IMR-90 (cell line): ENCODE data around the gene CERS4. TPM values are rescaled to one million over a fixed set of nuclear protein-coding genes. Genes with fewer than 3 reads are reported as not detected.

Experiments used
- ATAC-seq: fragments of 200-7000 bp; cut with Tn5 transposase; 2 replicates; pipeline ENCODE4 v1.9.1; 2020; ENCODE audit warnings: low read depth, mild to moderate bottlenecking, moderate library complexity
- BruUV-seq: library from RNA; stranded (reverse); fragments of 400-500 nt; replicated peaks from 2 replicates; lab custom pipeline; 2021; lab: Mats Ljungman, UMichigan
- CTCF ChIA-PET: fragments of 300-600 bp; formaldehyde crosslinking; extraction: SDS; loops from one replicate; lab custom pipeline; 2021; ENCODE audit warnings: antibody characterized with exemption; lab: Yijun Ruan, JAX
- POLR2A ChIA-PET: fragments of 300-600 bp; sonication (Branson Sonifier 250); formaldehyde crosslinking; loops from one replicate; lab custom pipeline; 2022; ENCODE audit warnings: antibody characterized with exemption; ENCODE audit not compliant: unreplicated experiment; lab: Charles Lee
- DNase-seq: peaks from one replicate; pipeline ENCODE4 v3.0.0; 2013
- H2AFZ ChIP-seq: replicated peaks from 2 replicates; pipeline ENCODE3; 2013; ENCODE audit warnings: low read length, mild to moderate bottlenecking; ENCODE audit not compliant: poor library complexity
- H2AK5ac ChIP-seq: 2 replicates; pipeline ENCODE4 v1.6.1; 2013; ENCODE audit warnings: low read depth, low read length, inconsistent platforms
- H2AK9ac ChIP-seq: replicated peaks from 2 replicates; pipeline ENCODE3; 2013; ENCODE audit warnings: mild to moderate bottlenecking, low read depth, low read length, moderate library complexity; ENCODE audit not compliant: poor library complexity
- H2BK120ac ChIP-seq: 2 replicates; pipeline ENCODE4 v1.6.1; 2013; ENCODE audit warnings: low read depth, low read length, inconsistent platforms
- H2BK15ac ChIP-seq: 3 replicates; pipeline ENCODE4 v1.6.1; 2013; ENCODE audit warnings: low read depth, low read length, inconsistent platforms
- H2BK20ac ChIP-seq: 2 replicates; pipeline ENCODE4 v1.6.1; 2013; ENCODE audit warnings: low read depth, mild to moderate bottlenecking, inconsistent platforms, low read length, moderate library complexity
- H2BK5ac ChIP-seq: 2 replicates; pipeline ENCODE4 v1.6.1; 2013; ENCODE audit warnings: mild to moderate bottlenecking, low read depth, low read length, inconsistent platforms; ENCODE audit not compliant: poor library complexity, severe bottlenecking
- H3K14ac ChIP-seq: replicated peaks from 2 replicates; pipeline ENCODE4 v1.6.1; 2013; ENCODE audit warnings: low read depth, low read length, inconsistent platforms
- H3K18ac ChIP-seq: 2 replicates; pipeline ENCODE4 v1.6.1; 2013; ENCODE audit warnings: low read depth, low read length, control low read depth
- H3K23ac ChIP-seq: 2 replicates; pipeline ENCODE4 v1.6.1; 2013; ENCODE audit warnings: low read depth, low read length, inconsistent platforms
- H3K27ac ChIP-seq: 2 replicates; pipeline ENCODE4 v1.5.1; 2013; ENCODE audit warnings: mild to moderate bottlenecking, control low read depth, low read length; ENCODE audit not compliant: insufficient read depth
- H3K27me3 ChIP-seq: 2 replicates; pipeline ENCODE4 v1.6.1; 2013; ENCODE audit warnings: low read length; ENCODE audit not compliant: control insufficient read depth, insufficient read depth
- H3K36me3 ChIP-seq: 2 replicates; pipeline ENCODE4 v1.6.1; 2013; ENCODE audit warnings: low read length, mixed read lengths; ENCODE audit not compliant: control insufficient read depth, insufficient read depth
- H3K4ac ChIP-seq: 2 replicates; pipeline ENCODE4 v1.6.1; 2013; ENCODE audit warnings: low read depth, low read length, inconsistent platforms
- H3K4me1 ChIP-seq: 2 replicates; pipeline ENCODE4 v1.6.1; 2013; ENCODE audit warnings: low read length, mixed read lengths; ENCODE audit not compliant: control insufficient read depth, insufficient read depth
- H3K4me2 ChIP-seq: 2 replicates; pipeline ENCODE4 v1.6.1; 2013; ENCODE audit warnings: low read depth, mild to moderate bottlenecking, control low read depth, low read length, moderate library complexity
- H3K4me3 ChIP-seq: 2 replicates; pipeline ENCODE4 v1.5.1; 2013; ENCODE audit warnings: low read depth, mild to moderate bottlenecking, control low read depth, low read length, moderate library complexity; ENCODE audit not compliant: insufficient read depth
- H3K56ac ChIP-seq: 2 replicates; pipeline ENCODE4 v1.6.1; 2013; ENCODE audit warnings: low read length, inconsistent platforms; ENCODE audit not compliant: insufficient read depth; ENCODE audit errors: extremely low read depth
- H3K79me1 ChIP-seq, 2 experiments: 2 replicates each; pipeline ENCODE4 v1.6.1; 2013; ENCODE audit warnings: low read length in 2 of 2, inconsistent platforms in 1 of 2, low read depth in 1 of 2
- H3K9ac ChIP-seq: 2 replicates; pipeline ENCODE4 v1.6.1; 2013; ENCODE audit warnings: low read depth, low read length, control low read depth
- H3K9me1 ChIP-seq: 2 replicates; pipeline ENCODE4 v1.6.1; 2013; ENCODE audit warnings: low read length, inconsistent platforms; ENCODE audit not compliant: insufficient read depth
- H3K9me3 ChIP-seq: 2 replicates; pipeline ENCODE4 v1.6.1; 2013; ENCODE audit warnings: low read length; ENCODE audit not compliant: control insufficient read depth, insufficient read depth
- H4K20me1 ChIP-seq: 2 replicates; pipeline ENCODE4 v1.6.1; 2013; ENCODE audit warnings: low read length, inconsistent platforms; ENCODE audit not compliant: insufficient read depth
- H4K5ac ChIP-seq: 2 replicates; pipeline ENCODE4 v1.6.1; 2013; ENCODE audit warnings: mild to moderate bottlenecking, low read depth, low read length, control low read depth
- H4K8ac ChIP-seq, 2 experiments: 2 replicates each; pipeline ENCODE4 v1.6.1; 2013; ENCODE audit warnings: low read depth in 2 of 2, low read length in 2 of 2, control low read depth in 1 of 2, inconsistent platforms in 1 of 2
- H4K91ac ChIP-seq: 2 replicates; pipeline ENCODE4 v1.6.1; 2013; ENCODE audit warnings: low read depth, low read length, inconsistent platforms; ENCODE audit not compliant: insufficient read depth
- BHLHE40 ChIP-seq: fragments of 150-350 bp; IDR thresholded peaks from 2 replicates; pipeline ENCODE4 v1.6.1; 2016; ENCODE audit warnings: mild to moderate bottlenecking, low read depth, low read length
- CEBPB ChIP-seq: IDR thresholded peaks from 2 replicates; pipeline ENCODE4 v1.6.1; 2012; ENCODE audit warnings: low read depth, low read length, improper control_type of control experiment
- CHD1 ChIP-seq: IDR thresholded peaks from 2 replicates; pipeline ENCODE4 v1.6.1; 2012; ENCODE audit warnings: low read depth, low read length, improper control_type of control experiment
- ELK1 ChIP-seq: fragments of 150-350 bp; IDR thresholded peaks from 2 replicates; pipeline ENCODE4 v1.6.1; 2016; ENCODE audit warnings: low read depth, mild to moderate bottlenecking, low read length, moderate library complexity, borderline replicate concordance
- FOS ChIP-seq: fragments of 150-350 bp; IDR thresholded peaks from 2 replicates; pipeline ENCODE4 v1.6.1; 2016; ENCODE audit warnings: low read depth, low read length
- MAFK ChIP-seq: IDR thresholded peaks from 2 replicates; pipeline ENCODE4 v1.6.1; 2012; ENCODE audit warnings: low read depth, low read length, improper control_type of control experiment
- MAZ ChIP-seq: IDR thresholded peaks from 2 replicates; pipeline ENCODE4 v1.6.1; 2012; ENCODE audit warnings: low read depth, mild to moderate bottlenecking, low read length, improper control_type of control experiment, moderate library complexity, borderline replicate concordance
- MXI1 ChIP-seq: IDR thresholded peaks from 2 replicates; pipeline ENCODE4 v1.6.1; 2012; ENCODE audit warnings: low read depth, mild to moderate bottlenecking, low read length, moderate library complexity, borderline replicate concordance
- NFE2L2 ChIP-seq: fragments of 150-350 bp; IDR thresholded peaks from 2 replicates; pipeline ENCODE4 v1.6.1; 2016; ENCODE audit warnings: low read depth, mild to moderate bottlenecking, low read length
- POLR2A ChIP-seq: IDR thresholded peaks from 2 replicates; pipeline ENCODE4 v1.6.1; 2012; ENCODE audit warnings: mild to moderate bottlenecking, low read depth, low read length
- RAD21 ChIP-seq: IDR thresholded peaks from 2 replicates; pipeline ENCODE4 v1.6.1; 2012; ENCODE audit warnings: low read length, improper control_type of control experiment
- RCOR1 ChIP-seq: IDR thresholded peaks from 2 replicates; pipeline ENCODE4 v1.6.1; 2012; ENCODE audit warnings: mild to moderate bottlenecking, low read length, improper control_type of control experiment; ENCODE audit not compliant: insufficient replicate concordance
- RFX5 ChIP-seq: IDR thresholded peaks from 2 replicates; pipeline ENCODE4 v1.8.0; 2012; ENCODE audit warnings: low read depth, mild to moderate bottlenecking, low read length, moderate library complexity
- SMC3 ChIP-seq: fragments of 150-350 bp; IDR thresholded peaks from 2 replicates; pipeline ENCODE4 v1.6.1; 2016; ENCODE audit warnings: low read depth, mild to moderate bottlenecking, antibody characterized with exemption, low read length, moderate library complexity
- USF2 ChIP-seq: fragments of 150-350 bp; IDR thresholded peaks from 2 replicates; pipeline ENCODE4 v1.6.1; 2017; ENCODE audit warnings: mild to moderate bottlenecking, antibody characterized with exemption, low read length, low read depth
- WGBS, 2 experiments: methylation state at CpG; one replicate each; pipeline versions ENCODE4 v1.1.5 to v1.1.7; 2013; ENCODE audit warnings: missing lambda C conversion rate in 2 of 2; ENCODE audit not compliant: insufficient read length in 1 of 2; ENCODE audit errors: extremely low coverage in 2 of 2; 5-methylcytosine and 5-hydroxymethylcytosine counted together
- dilution Hi-C: fragments of 300-500 bp; cut with HindIII; formaldehyde crosslinking; loops from one replicate; pipeline ENCODE4 v1.14.3; 2018; ENCODE audit warnings: low sequenced_read_pairs; ENCODE audit not compliant: unreplicated experiment
- in situ Hi-C: fragments of 300-500 bp; cut with MboI; formaldehyde crosslinking; loops from 3 replicates; pipeline ENCODE4 v1.14.3; 2019; ENCODE audit warnings: low sequenced_read_pairs, inconsistent platforms, mixed read lengths
- intact Hi-C: fragments of 100-400 bp; cut with micrococcal nuclease; formaldehyde crosslinking; loops from 2 replicates; pipeline ENCODE4 v1.10.0; 2022
- polyA plus RNA-seq, 3 experiments: library from polyadenylated mRNA; depleted of rRNA; stranded (reverse); fragments of >200 nt; gene quantifications; 2 replicates each; pipeline ENCODE4 v1.2.3, GENCODE V29; 2012; ENCODE audit warnings: low replicate concordance in 1 of 3
- total RNA-seq: library from RNA; depleted of rRNA; stranded (reverse); fragments of >200 nt; gene quantifications from 2 replicates; pipeline ENCODE4 v1.2.3, GENCODE V29; 2012

CERS4 gene
- total and polyA plus RNA-seq, 2 of the 4 experiments (the other 2 are of a cell fraction), result 3.2 to 5.7 TPM

GRCh38 chr19:8213827-8214672, 4.9 kb downstream of the CERS4 start:
- no peak overlapping the region for H3K14ac ChIP-seq
- no peak overlapping the region for H4K91ac ChIP-seq
- no peak overlapping the region for H2AK5ac ChIP-seq
- in situ Hi-C loops, result no loop called here
- H3K23ac ChIP-seq, result no peak overlapping the region
- H3K27me3 ChIP-seq, result peaks cover 5% of the 10 kb centered on the region
- H2BK5ac ChIP-seq, result no peak overlapping the region
- intact Hi-C loops, result no loop called here
- H3K56ac ChIP-seq, result no peak overlapping the region
- H3K9me1 ChIP-seq, result no peaks in the 10 kb centered on the region
- no peaks in the 10 kb centered on the region for H3K36me3 ChIP-seq
- BruUV-seq, result no TSS peak
- no peak overlapping the region for H2BK120ac ChIP-seq
- no peak overlapping the region for H2BK20ac ChIP-seq
- no peak overlapping the region for H2AK9ac ChIP-seq
- H3K18ac ChIP-seq, result no peak overlapping the region
- H4K8ac ChIP-seq, result no peak overlapping the region
- ATAC-seq, result no peak
- H3K4me2 ChIP-seq, result no peak overlapping the region
- no peak overlapping the region for H3K4ac ChIP-seq
- dilution Hi-C loops, result no loop called here
- H3K4me1 ChIP-seq, result no peaks in the 10 kb centered on the region
- no peak overlapping the region for H3K27ac ChIP-seq
- no peak overlapping the region for H2BK15ac ChIP-seq
- DNase-seq, result no peak
- TF ChIP-seq RAD21 (no peak), MXI1 (no peak), RCOR1 (no peak), CHD1 (no peak), CEBPB (no peak), SMC3 (no peak), MAFK (no peak), NFE2L2 (no peak), USF2 (no peak), FOS (no peak), POLR2A (no peak), BHLHE40 (no peak), RFX5 (no peak), ELK1 (no peak), MAZ (no peak)
- H4K20me1 ChIP-seq, result no peaks in the 10 kb centered on the region
- ChIA-PET POLR2A (no interaction called here), CTCF (interaction anchor here (0.6 kb wide), 1 partner anchor 41 kb away, joined by 3 read pairs; no protein-coding TSS in a partner anchor)
- no peaks in the 10 kb centered on the region; a peak in 1 of 4 replicates for H3K79me1 ChIP-seq
- H4K5ac ChIP-seq, result no peak overlapping the region
- H3K9me3 ChIP-seq, result no peaks in the 10 kb centered on the region
- no peak overlapping the region for H3K4me3 ChIP-seq
- peak overlapping the region; percentile 44 for H2AFZ ChIP-seq
- no peak overlapping the region for H3K9ac ChIP-seq
- WGBS, 2 experiments, result 88% methylated on average over 4 of the region's 5 CpGs; no CpG with 5 or more reads in 1 of the 2 experiments
